ENCODE results near the gene CCNYL1.

- TF ChIP-seq YY1 (IDR thresholded peaks at IDR 0.05; ENCODE audit: insufficient read depth, insufficient read length) (no peak), ZNF274 (IDR thresholded peaks at IDR 0.05; ENCODE audit: low read depth, low read length) (no peak)
Observed at GRCh38 chr2:207771421-207771820, 60.0 kb downstream of the CCNYL1 start.

Data from NT2/D1 (cell line).